ENCODE data around the gene TMEM145. TPM values are rescaled to one million over a fixed set of nuclear protein-coding genes. Genes with fewer than 3 reads are reported as not detected.

Gene TMEM145
- total RNA-seq, 1 donor from 2014 or later, result not detected

- no peak for DNase-seq
Observed at GRCh38 chr19:42278452-42279154, 34.5 kb upstream of the TMEM145 start.

GRCh38 chr19:42279155-42279901 is 33.8 kb upstream of the TMEM145 start:
- DNase-seq, result no peak

- peak; percentile 91 for DNase-seq
Observed at GRCh38 chr19:42279902-42280814, 33.0 kb upstream of the TMEM145 start.

- no peak for DNase-seq
Observed at GRCh38 chr19:42280815-42281145, 32.3 kb upstream of the TMEM145 start.

- DNase-seq, result peak; percentile 75
Observed at GRCh38 chr19:42281146-42281826, 31.8 kb upstream of the TMEM145 start.

- DNase-seq, result peak; percentile 66
Observed at GRCh38 chr19:42281827-42282762, 31.0 kb upstream of the TMEM145 start.

- DNase-seq, result no peak
Observed at GRCh38 chr19:42282819-42283187, 30.3 kb upstream of the TMEM145 start.

- peak; percentile 95 for DNase-seq
Observed at GRCh38 chr19:42283188-42284065, 29.7 kb upstream of the TMEM145 start.

- DNase-seq, result peak; percentile 78
Observed at GRCh38 chr19:42284066-42284501, 29.0 kb upstream of the TMEM145 start.

GRCh38 chr19:42284591-42285341 is 28.3 kb upstream of the TMEM145 start:
- peak; percentile 30 for DNase-seq

GRCh38 chr19:42285541-42285941 is 27.6 kb upstream of the TMEM145 start:
- DNase-seq, result peak; percentile 62

GRCh38 chr19:42285988-42286348 is 27.1 kb upstream of the TMEM145 start:
- no peak for DNase-seq

GRCh38 chr19:42286349-42287016 is 26.6 kb upstream of the TMEM145 start:
- DNase-seq, result peak; percentile 72

- DNase-seq, result no peak
Observed at GRCh38 chr19:42287017-42287826, 25.9 kb upstream of the TMEM145 start.

GRCh38 chr19:42287827-42288107 is 25.3 kb upstream of the TMEM145 start:
- DNase-seq, result no peak

GRCh38 chr19:42288387-42288786 is 24.7 kb upstream of the TMEM145 start:
- no peak for DNase-seq

GRCh38 chr19:42288881-42289555 is 24.1 kb upstream of the TMEM145 start:
- DNase-seq, result no peak

GRCh38 chr19:42289556-42290041 is 23.5 kb upstream of the TMEM145 start:
- no peak for DNase-seq
